HTERT RPE-1 (cell line): ENCODE data around the gene TMEM8B.

Source experiments
- in situ Hi-C: fragments of 300-500 bp; cut with MboI; formaldehyde crosslinking; loops from 4 replicates; pipeline ENCODE4 v1.14.3; 2020; ENCODE audit warnings: low sequenced_read_pairs

Gene TMEM8B, protein sequence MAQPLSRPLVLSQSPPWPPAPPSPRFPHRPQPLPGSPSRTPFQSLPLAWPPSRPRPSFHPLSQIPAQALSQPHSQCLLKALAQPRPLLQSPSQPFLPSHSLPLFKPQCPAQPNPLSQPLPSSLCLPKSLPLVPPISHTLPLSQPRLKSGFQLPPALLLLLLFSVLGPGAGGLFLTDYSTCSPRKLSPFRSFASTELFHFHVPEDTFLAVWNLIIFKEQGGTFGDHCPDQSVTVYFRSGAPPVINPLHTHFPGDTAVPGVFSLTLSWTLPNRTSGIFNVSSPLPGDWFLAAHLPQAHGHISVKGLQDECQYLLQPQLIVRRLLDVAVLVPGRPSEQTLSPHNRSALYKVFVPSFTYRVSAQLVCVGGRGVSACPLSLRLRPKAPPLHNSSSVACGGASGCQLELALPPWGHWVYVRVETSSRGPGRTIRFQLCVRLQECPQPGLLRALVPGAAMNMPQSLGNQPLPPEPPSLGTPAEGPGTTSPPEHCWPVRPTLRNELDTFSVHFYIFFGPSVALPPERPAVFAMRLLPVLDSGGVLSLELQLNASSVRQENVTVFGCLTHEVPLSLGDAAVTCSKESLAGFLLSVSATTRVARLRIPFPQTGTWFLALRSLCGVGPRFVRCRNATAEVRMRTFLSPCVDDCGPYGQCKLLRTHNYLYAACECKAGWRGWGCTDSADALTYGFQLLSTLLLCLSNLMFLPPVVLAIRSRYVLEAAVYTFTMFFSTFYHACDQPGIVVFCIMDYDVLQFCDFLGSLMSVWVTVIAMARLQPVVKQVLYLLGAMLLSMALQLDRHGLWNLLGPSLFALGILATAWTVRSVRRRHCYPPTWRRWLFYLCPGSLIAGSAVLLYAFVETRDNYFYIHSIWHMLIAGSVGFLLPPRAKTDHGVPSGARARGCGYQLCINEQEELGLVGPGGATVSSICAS

DNA sequence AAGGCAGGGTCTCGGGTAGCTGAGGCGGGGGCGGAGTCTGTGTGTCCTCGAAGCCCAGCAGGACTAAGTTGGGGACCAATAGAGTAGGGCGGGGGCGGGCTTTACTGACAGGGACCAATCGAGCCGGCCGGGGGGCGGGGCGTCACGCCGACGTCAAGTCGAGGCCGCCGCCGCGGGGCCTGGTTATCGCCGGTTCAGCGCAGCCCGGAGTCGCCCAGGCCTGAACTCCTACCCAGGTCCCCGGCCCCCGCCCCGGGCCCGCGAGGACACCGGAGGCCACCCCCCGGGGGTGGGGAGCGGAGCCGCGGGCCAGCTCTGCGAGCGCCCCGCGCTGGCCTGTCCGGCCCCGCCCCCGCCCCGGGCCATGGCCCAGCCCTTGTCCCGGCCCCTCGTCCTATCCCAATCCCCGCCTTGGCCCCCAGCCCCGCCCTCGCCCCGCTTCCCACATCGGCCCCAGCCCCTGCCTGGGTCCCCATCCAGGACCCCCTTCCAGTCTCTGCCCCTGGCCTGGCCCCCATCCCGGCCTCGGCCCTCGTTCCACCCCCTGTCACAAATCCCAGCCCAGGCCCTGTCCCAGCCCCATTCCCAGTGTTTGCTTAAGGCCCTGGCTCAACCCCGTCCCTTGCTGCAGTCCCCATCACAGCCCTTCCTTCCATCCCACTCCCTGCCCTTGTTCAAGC lies at the start of gene TMEM8B:
Gene TMEM8B, plus strand, starts transcription at position 145 of the 680 bp plus-strand sequence. Its CDS starts 220 bp downstream, at position 365.
- in situ Hi-C loops: no loop called here

DNA sequence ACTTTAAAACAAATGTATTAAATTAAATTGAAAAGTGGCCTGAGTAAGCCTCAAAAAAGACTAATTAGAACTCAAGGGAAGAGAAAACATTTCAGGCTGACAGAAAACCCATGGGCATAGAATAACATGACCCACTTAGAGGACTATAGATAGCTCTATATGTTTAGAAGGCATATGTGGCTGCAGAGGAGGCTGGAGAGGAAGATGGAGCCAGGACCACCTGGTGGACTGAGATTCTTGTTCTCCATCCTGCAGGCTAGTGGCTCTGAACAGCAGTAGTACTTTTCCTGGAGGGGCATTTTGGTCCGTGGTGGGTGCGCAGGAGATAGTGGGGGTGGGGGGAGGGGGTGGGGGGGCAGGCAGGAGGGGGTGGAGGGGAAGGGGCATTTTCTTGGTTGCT lies 48.0 kb upstream of the TMEM8B start:
- in situ Hi-C loops: no loop called here

DNA sequence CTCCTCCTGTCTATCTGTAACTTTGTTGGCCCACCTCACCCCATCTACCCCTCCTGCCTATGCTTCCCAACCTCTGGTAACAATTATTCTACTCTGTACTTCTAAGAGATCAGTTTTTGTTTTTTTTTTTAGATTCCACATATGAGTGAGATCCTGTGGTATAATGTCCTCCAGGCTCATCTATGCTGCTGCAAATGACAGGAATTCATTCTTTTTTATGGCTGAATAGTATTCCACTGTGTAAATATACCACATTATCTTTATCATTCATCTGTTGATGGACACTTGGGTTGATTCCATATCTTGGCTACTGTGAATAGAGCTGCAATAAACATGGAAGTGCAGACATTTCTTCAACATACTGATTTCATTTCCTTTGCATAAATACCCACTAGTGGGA lies 45.6 kb upstream of the TMEM8B start:
- in situ Hi-C loops: no loop called here

DNA sequence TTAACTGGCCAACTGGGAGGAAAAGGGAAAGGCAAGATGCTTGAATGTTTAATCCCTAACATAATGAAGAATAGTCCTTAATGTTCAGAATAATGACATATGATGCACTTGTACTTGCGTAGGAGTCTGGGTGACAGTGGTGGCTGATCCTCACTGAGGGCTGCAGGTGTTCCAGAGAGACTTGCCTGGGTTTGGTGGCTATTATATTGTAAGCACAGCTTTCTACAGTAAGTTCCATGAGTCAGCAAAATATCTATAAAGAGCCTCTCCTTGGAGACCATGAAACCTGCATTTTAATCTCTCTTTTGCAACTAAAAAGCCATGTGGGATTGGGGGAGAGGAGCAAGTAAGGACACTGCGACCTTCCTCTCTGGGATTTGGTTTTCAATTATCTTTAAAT lies 39.5 kb upstream of the TMEM8B start:
- in situ Hi-C loops: no loop called here

DNA sequence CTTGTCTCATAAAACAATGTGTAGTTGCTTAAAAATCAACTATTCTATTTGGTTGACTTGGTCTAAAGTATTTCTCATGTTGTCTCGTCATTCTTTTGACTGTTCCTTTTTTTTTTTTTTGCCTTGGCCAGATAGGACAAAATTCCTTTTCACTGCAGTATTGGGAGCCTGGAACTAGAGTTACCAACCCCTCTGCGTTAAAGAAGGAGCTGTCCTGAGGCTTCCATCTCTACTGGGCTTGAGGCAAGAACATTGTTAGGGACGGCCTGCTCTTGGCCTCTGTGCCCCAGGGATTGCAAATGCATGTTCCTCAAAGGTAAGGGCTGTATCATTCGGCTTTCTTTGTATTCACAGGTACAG lies 39.0 kb upstream of the TMEM8B start:
- in situ Hi-C loops: no loop called here

DNA sequence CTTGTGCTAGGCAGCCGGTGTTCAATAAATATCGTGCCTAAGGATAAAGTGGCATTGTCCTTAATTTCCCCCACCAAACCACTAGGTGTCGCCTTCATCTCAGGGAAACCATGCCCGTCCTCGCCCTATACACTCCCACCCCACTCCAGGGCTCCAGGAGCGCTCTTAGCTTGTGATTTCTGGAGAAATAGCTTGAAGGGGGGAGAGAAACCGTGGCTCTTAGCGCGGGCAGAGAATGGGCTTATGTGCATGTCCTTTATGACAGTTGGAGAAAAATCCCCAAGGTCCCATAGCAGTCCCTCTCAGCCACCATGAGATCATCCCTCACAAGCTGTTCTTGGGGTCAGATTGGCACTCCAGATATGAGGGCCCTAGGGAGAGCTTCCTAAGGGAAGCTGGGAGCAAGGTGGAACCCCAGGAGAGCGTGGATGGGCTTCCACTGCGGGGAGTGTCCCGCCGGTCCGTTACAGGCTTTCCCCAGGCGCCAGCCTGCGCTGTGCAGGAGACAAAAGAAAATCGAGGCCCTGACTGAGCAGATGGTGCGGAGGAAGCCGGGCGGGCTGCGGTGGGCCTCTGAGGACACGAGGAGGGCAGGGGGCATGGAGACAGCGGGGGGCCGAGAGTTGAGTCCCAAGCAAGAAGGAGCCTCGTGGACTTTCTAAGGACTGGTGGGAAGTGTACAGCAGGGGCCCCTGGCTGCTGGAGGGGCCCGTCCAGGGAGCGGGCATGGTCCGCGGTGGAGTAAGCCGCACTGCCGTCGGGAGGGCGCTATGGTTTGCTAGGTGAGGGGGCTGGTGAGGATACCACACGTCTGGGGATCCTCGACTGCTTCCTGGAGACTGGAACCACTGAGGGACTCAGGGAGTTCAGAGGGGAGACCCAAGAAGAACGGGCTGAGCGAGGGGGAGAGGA lies 38.4 kb upstream of the TMEM8B start:
- in situ Hi-C loops: no loop called here

DNA sequence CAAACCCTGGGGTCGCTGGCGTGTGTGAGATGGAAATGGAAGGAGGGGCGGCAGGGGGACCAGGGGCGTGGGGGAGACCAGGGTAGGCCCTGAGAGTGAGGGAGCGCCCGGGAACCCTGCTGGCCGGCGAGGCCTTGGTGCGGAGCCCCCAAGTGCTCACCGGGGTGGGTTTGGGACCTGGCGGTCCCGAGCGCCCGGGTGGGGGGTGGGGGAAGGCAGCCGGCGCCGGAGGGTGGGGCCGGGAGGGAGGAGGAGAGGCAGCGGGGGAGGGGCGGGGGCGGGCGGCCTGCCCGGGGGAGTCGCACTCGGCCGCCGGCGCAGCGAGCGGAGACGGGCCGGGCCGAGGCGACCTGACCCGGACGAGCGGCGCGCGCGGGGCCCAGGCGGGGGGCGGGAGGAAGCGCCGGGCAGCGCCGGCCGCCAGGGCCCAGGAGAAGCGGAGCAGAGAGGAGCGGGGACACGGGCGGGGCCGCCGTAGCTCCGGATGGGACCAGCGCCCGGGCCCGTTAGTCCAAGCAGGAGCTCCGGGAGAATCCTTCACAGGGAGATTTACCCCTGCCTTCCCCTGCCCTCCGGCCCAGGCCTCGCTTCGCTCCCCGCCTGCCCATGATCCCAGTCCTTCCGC lies 37.6 kb upstream of the TMEM8B start, which contains the start of gene NPR2:
Gene NPR2, plus strand, starts transcription at position 295 of the 625 bp plus-strand sequence. CDS start 818 bp downstream, outside the sequence.
- in situ Hi-C loops: no loop called here

DNA sequence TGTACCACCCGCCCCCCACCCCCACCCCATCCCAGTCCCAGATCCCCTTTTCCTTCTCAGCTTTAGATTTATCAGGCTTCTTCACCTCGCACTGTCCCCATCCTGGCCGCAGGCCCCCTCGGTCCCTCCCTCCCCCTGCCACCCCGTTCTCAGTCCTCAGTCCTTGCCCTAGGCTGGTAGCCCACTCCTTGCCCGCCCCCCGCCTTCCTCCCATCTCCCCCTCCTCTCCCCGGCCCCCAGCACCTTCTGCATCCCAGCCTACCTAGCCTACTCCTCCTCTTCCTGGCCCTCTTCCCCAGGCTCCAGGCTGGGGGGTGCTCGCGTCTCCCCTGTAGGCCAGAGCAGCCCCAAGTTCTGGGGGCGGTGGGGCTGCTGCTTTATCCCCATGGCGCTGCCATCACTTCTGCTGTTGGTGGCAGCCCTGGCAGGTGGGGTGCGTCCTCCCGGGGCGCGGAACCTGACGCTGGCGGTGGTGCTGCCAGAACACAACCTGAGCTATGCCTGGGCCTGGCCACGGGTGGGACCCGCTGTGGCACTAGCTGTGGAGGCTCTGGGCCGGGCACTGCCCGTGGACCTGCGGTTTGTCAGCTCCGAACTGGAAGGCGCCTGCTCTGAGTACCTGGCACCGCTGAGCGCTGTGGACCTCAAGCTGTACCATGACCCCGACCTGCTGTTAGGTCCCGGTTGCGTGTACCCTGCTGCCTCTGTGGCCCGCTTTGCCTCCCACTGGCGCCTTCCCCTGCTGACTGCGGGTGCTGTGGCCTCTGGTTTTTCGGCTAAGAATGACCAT lies 36.8 kb upstream of the TMEM8B start:
- in situ Hi-C loops: no loop called here

DNA sequence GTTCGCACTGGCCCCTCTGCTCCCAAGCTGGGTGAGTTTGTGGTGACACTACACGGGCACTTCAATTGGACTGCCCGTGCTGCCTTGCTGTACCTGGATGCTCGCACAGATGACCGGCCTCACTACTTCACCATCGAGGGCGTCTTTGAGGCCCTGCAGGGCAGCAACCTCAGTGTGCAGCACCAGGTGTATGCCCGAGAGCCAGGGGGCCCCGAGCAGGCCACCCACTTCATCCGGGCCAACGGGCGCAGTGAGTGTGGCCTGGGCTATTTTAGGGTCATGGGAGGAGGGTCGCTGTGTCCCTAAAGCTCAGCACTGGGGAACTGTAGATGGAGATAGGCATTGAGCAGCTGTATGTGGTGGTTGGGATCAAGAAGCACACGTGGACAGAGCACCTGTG lies 36.2 kb upstream of the TMEM8B start:
- in situ Hi-C loops: no loop called here

DNA sequence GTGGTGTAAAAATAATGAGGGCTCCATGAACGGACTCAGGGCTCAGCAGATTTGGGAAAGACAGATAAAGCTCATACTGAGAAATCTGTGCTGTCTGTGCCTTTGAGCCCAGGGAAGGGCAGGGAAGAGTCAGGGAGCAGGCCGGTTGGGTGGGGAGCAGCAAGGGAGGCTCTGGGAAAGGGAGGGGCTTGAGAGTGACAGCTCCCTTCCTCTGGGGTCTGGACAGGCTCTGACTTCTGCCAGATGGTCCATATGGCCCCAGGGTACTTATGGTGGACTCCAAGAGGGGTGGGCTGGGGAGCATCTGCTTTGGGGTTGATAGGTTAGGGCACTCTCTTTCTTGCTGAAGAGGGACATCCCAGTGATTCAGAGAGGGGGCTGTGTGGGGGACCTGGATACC lies 35.6 kb upstream of the TMEM8B start:
- in situ Hi-C loops: no loop called here

DNA sequence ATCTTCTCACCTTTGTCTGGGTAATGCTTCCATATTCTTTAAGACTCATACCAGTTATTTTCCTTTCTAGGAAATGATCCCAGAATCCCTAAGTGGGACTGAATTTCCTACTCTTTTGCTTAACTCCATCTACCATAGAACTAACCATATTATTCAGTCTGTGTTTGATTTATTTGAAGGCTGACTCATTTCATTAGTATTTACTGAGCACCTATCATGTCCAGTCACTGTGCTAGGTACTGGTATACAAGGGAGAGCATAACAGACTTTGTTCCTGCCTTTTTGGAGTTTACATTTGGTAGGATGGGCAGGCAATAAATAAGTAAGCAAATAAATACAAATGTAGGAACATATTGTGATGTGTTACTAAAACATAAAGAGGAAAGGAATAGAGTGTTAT lies 33.3 kb upstream of the TMEM8B start:
- in situ Hi-C loops: no loop called here

DNA sequence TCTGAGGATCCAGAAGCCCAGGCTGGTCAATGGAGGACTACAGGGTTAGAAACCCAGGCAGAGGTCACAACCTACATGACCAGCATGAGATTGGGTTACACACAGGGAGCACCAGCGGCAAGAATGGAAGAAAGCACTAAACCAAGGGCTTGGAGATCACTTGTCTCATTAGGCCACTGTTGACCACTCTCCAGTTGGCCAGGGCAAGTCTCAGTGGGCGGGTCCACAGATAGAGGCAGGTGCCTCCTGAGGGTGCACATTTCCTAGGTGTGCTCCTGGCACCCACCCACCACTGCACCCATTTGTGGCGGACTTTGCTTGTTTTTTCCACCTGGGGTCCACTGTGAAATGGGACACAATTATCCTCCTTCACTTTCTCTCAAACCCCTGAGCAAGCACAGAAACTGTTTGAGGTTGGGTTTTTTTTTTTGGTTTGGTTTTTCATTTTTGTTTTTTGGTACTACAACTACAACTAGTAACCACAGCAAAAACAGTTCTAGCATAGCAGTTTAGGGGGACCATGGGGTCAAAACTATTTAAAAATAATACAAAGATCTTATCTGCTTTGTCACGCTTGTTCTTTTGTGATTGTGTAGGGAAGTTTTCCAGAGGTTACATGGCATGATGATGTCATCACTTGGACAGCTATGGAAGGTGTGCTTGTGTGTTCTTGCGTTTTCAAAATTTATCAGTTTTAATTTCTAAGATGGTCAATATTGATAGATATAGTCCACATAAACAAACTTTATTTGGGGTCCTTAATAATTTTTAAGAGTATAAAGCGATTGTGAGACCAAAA lies 31.5 kb upstream of the TMEM8B start:
- in situ Hi-C loops: no loop called here

DNA sequence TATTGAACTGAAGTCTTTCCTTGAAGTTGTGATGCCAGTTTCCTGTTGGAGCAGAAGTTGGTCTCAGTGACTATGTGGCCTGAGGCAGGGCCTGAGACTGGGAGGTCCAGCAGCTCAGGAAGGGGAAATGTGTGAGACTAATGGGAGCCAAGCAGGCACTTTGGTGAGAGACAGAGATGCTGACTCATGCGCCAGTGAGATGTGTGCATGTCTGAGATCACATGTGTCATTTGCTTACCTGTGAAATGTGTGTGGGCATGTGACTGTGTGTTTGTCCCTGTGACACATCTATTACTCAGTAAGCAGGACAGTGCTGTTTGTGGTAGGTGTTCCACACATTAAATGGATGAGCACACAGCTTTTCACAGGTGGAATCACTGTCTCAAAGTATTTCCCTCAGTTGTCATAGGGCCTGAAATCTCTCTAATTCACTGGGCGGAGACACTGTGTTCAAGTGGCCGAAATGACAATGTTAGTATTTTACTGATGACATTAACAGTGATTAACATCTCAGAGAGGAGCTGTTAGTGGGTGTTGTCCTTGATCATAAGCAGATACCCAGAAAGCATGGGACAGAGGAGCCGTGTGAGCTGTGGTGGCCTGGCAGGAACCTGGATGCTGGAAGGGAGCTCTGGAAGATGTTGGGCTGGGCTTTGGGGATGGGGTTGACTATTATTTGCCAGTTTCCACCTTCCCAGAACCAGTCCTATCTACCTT lies 30.2 kb upstream of the TMEM8B start:
- in situ Hi-C loops: no loop called here

DNA sequence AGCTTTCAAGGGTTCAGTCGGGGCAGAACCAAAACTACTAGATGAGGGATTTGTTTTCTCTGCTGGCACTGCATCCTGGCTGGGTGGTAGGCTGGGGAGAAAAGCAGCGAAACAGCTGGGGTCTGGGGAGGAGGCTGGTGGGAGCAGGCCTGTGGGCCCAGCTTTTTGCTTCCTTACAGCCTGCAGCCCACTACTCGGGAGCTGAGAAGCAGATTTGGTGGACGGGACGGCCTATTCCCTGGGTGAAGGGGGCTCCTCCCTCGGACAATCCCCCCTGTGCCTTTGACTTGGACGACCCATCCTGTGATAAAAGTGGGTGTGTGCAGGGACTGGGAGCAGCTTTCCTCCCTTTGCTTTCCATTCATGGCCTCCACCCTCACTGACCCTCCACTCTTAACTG lies 28.5 kb upstream of the TMEM8B start:
- in situ Hi-C loops: no loop called here

DNA sequence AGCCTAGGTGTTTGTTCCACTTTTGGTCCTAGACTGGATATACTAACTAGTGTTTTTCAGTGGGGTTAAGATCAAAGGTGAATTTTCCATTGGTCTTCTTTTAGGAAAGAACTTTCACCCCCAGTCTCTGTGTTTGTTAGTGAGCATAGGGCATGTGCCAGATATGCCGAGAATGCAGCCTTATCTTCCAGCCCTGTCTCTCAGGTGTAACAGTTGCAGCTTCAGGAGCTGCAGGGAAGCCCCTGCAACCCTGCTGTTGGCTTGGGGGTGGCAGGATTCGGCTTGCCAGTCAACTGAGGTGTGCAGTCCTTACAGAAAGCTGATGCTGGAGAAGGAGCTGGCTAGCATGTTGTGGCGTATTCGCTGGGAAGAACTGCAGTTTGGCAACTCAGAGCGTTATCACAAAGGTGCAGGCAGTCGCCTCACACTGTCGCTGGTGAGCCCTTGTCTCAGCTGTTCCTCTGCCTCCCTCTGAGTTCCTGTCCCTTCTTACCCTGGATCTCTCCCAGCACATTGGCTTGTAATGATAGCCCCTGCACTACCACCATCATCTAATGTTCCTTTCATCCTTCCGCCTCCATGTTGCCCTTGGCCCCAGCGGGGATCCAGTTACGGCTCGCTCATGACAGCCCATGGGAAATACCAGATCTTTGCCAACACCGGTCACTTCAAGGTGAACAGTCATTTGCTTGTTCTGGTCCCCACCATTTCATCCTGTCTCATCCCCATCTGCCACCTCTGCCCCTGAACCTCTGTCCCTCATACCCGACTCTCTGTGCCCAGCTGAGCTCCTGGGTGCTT lies 27.5 kb upstream of the TMEM8B start:
- in situ Hi-C loops: no loop called here

DNA sequence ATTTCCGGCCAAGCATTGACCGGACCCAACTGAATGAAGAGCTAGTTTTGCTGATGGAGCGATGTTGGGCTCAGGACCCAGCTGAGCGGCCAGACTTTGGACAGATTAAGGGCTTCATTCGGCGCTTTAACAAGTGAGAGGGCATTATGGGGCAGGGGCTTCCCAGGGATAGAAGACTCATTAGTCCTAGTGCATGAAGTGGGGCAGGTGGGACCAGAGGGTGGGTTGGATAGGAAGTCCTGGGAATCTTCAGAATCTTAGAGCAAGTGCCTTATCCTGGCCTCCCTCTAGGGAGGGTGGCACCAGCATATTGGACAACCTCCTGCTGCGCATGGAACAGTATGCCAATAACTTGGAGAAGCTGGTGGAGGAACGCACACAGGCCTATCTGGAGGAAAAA lies 22.9 kb upstream of the TMEM8B start:
- in situ Hi-C loops: no loop called here

DNA sequence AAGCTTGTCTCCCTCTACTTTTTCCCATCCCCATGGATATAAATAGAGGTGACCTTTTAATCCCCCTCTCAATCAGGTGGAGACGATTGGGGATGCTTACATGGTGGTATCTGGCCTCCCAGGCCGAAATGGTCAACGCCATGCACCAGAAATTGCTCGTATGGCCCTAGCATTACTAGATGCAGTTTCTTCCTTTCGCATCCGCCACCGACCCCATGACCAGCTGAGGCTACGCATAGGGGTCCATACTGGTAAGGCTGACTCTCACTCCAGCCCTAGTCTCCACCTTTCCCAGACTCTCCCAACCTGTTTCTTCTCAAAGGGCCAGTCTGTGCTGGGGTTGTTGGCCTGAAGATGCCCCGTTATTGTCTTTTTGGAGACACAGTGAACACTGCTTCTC lies 20.6 kb upstream of the TMEM8B start:
- in situ Hi-C loops: no loop called here
